ENCODE results near the gene ARMC2.

- TF ChIP-seq CTCF (conservative IDR thresholded peaks at IDR 0.05; ENCODE audit: low read depth, low read length), result peak; percentile 95
- TF ChIP-seq EZH2 (IDR thresholded peaks at IDR 0.05; ENCODE audit: borderline replicate concordance, low read depth, low read length, poor library complexity, severe bottlenecking), result no peak
Observed at GRCh38 chr6:108835218-108835850, 12.9 kb upstream of the ARMC2 start.
